IPS DF 6.9 (cell line): Measurements from ENCODE around the gene NSMF.
"Not testable (repeated sequence)": the region's sequence is repeated elsewhere in the genome, so short reads cannot be mapped to it uniquely, and the experiment has no call there.

Source experiments
- DNase-seq: peaks from one replicate; pipeline ENCODE4 v3.0.0-alpha.2; 2013; ENCODE audit warnings: low read depth, low spot score
- H3K27ac ChIP-seq: one replicate; pipeline ENCODE4 v1.5.1; 2013; ENCODE audit warnings: low read length, control low read depth
- H3K27me3 ChIP-seq: 2 replicates; pipeline ENCODE4 v1.6.1; 2013; ENCODE audit warnings: mild to moderate bottlenecking, low read length; ENCODE audit not compliant: control insufficient read depth, insufficient read depth
- H3K36me3 ChIP-seq: 2 replicates; pipeline ENCODE4 v1.6.1; 2013; ENCODE audit warnings: low read length; ENCODE audit not compliant: control insufficient read depth, insufficient read depth
- H3K4me1 ChIP-seq: 2 replicates; pipeline ENCODE4 v1.6.1; 2013; ENCODE audit warnings: low read length; ENCODE audit not compliant: control insufficient read depth, insufficient read depth
- H3K4me3 ChIP-seq: 2 replicates; pipeline ENCODE4 v1.5.1; 2013; ENCODE audit warnings: mild to moderate bottlenecking, low read length
- H3K9me3 ChIP-seq: 2 replicates; pipeline ENCODE4 v1.6.1; 2013; ENCODE audit warnings: low read length, inconsistent platforms; ENCODE audit not compliant: control insufficient read depth, insufficient read depth
- WGBS: extraction: QIAGEN DNeasy Blood & Tissue Kit; methylation state at CpG from one replicate; pipeline ENCODE4 v1.1.7; 2013; ENCODE audit warnings: mixed read lengths, missing lambda C conversion rate; ENCODE audit not compliant: insufficient read length, insufficient coverage; 5-methylcytosine and 5-hydroxymethylcytosine counted together

Gene NSMF

DNA sequence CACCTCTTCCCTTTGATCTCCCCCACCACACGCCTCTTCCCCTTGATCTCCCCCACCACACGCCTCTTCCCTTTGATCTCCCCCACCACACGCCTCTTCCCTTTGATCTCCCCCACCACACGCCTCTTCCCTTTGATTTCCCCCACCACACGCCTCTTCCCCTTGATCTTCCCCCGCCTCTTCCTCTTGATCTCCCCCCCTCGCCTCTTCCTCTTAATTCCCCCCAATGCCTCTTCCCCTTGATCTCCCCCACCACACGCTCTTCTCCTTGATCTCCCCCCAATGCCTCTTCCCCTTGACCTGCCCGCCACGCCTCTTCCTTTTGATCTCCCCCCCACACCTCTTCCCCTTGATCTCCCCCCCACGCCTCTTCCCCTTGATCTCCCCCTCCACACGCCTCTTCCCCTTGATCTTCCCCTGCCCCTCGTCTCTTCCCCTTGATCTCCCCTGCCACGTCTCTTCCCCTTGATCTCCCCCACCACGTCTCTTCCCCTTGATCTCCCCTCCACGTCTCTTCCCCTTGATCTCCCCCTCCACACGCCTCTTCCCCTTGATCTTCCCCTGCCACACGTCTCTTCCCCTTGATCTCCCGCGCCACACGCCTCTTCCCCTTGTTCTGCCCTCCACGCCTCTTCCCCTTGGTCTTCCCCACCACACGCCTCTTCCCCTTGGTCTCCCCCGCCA, 8.5 kb downstream of the NSMF start:
- not testable (repeated sequence) for H3K4me3 ChIP-seq, H3K27ac ChIP-seq, H3K9me3 ChIP-seq, H3K4me1 ChIP-seq, H3K27me3 ChIP-seq, DNase-seq
- H3K36me3 ChIP-seq = peaks cover 20% of the 10 kb centered on the region
- WGBS = no CpG with 5 or more reads among the region's 24 CpGs

DNA sequence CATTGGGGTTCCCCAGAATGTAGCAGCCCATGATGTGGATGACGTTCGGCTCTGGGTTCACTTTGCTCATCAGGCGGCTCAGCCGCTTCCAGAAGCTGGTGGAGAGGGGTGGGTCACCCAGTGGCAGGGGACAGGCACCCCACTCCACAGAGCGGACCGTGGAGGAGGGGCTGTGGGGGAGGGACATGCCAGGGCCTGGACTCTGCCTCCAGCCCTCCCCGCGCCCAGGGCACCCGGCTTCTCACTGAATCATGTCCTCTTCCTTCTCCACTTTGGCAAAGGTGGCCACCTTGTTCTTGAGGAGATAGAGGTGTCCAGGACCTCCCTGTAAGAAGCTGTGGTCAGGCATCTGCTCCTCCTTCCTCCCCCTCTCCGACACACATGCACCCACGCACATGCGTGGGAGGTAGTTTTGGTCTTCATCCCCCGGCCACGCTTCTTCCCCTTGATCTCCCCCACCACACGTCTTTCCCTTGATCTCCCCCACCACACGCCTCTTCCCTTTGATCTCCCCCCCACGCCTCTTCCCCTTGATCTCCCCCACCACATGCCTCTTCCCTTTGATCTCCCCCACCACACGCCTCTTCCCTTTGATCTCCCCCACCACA, 9.1 kb downstream of the NSMF start:
- H3K27me3 ChIP-seq = no peaks in the 10 kb centered on the region
- no peaks in the 10 kb centered on the region for H3K9me3 ChIP-seq
- H3K4me3 ChIP-seq = no peak overlapping the region
- no CpG with 5 or more reads among the region's 18 CpGs for WGBS
- peaks cover 16% of the 10 kb centered on the region for H3K36me3 ChIP-seq
- no peak overlapping the region for H3K27ac ChIP-seq
- H3K4me1 ChIP-seq = peaks cover 9% of the 10 kb centered on the region
- DNase-seq = no peak

DNA sequence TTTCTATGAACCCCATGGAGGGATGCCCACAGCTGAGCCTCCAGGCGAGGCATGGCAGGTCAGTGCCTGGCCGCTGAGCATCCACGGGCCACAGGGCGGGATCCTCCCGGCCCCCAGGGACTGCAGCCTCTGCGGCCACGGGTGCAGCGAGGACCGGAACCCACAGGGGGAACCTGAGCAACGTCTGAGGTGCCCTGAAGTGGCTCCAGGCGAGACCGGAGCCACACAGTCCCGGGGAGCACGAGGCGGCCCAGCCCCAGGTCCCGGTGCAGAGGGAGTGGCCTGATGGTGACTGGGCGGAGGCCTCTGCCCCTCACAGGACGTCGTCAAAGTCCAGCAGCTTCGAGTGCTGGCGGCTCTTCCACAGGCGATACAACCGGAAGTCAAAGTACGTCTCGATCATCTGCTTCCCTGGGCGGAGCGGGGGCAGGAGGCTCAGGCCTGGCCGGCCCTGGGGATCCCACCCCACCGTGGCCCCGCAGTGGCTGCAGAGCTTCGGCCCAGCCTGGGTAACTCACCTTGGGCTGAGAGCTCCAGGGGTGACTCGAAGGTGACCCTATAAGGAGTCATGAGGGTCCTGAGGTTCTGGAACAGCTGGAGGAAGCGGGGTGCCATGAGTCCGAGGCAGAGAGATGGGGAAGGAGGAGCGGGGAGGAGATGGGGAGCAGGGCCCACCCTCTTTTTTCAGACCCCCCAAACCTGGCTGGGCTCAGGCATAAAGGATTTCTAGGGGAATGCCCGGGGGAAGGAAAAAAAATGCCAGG, 9.9 kb downstream of the NSMF start:
- H3K36me3 ChIP-seq = peaks cover 16% of the 10 kb centered on the region
- H3K4me1 ChIP-seq = peaks cover 2% of the 10 kb centered on the region
- WGBS = no CpG with 5 or more reads among the region's 36 CpGs
- no peak overlapping the region for H3K27ac ChIP-seq
- no peaks in the 10 kb centered on the region for H3K9me3 ChIP-seq
- DNase-seq = no peak
- no peak overlapping the region for H3K4me3 ChIP-seq
- no peaks in the 10 kb centered on the region for H3K27me3 ChIP-seq

DNA sequence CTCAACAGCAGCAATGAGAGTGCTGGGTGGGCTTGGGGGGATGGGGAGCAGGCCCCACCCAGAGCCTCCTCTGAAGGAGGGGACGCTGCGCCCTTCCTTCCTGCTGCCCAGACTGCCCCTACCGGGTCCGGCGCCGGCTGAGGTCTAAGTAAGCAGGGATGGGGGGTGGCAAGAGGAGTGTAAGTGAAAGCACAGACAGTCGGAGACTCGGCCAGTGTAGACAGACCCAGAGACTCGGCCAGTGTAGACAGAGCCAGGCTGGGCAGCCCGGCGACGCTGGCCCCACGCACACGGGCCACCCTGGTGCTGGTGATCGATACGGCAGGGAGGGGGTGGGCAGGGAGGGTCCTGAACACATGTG, 10.6 kb downstream of the NSMF start:
- Histone ChIP-seq H3K27ac (no peak overlapping the region), H3K27me3 (no peaks in the 10 kb centered on the region), H3K36me3 (peaks cover 16% of the 10 kb centered on the region), H3K4me3 (no peak overlapping the region), H3K4me1 (peaks cover 2% of the 10 kb centered on the region; the same call in 1 of the 2 replicates), H3K9me3 (no peaks in the 10 kb centered on the region)
- DNase-seq = no peak
- WGBS = no CpG with 5 or more reads among the region's 16 CpGs

DNA sequence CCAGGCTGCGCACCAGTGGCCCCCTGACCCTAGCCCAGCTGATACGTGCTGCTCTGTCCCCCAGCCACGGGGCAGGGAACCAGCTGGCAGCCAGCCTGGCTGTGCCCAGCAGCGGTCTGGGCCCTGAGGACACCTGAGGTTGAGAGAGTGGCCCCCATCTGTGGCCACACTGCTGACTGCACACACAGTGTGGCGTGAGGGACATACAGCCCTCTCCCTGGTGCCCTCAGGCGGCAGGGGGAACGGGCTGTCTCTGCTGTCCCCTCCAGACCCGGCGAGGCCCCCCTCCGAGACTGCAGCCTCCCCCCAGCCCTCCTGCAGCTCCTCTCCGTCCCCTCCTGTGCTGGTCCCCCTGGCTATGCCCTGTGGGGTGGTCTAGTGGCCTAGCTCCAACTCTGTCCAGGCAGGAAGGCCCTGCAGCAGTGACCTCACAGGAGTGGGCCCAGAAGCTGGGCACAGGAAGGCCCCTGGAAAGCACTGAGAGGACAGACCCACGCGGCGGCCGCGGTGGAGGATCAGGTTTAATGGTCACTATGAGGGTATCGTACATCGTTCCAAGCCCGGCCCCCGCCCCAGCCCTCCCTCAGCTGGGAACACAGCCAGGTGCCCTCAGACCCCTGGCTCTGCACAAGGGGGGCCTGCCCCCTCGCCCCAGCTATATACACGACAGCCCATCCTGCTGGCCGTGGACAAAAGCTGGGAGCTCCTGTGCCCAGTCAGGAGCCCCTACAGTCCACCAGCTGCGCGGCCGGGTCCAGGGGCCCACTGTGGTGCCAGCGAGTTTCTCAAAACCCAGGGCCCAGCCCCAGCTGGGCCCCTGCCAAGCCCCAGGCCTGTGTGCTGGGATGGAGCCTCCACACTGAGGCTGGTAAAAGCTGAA, 11.2 kb downstream of the NSMF start:
- Histone ChIP-seq H3K9me3 (no peaks in the 10 kb centered on the region), H3K4me3 (no peak overlapping the region; the same call in 1 of the 2 replicates), H3K36me3 (peaks cover 16% of the 10 kb centered on the region), H3K4me1 (no peaks in the 10 kb centered on the region; the same call in 1 of the 2 replicates), H3K27ac (no peak overlapping the region), H3K27me3 (no peaks in the 10 kb centered on the region)
- no peak for DNase-seq
- no CpG with 5 or more reads among the region's 27 CpGs for WGBS

DNA sequence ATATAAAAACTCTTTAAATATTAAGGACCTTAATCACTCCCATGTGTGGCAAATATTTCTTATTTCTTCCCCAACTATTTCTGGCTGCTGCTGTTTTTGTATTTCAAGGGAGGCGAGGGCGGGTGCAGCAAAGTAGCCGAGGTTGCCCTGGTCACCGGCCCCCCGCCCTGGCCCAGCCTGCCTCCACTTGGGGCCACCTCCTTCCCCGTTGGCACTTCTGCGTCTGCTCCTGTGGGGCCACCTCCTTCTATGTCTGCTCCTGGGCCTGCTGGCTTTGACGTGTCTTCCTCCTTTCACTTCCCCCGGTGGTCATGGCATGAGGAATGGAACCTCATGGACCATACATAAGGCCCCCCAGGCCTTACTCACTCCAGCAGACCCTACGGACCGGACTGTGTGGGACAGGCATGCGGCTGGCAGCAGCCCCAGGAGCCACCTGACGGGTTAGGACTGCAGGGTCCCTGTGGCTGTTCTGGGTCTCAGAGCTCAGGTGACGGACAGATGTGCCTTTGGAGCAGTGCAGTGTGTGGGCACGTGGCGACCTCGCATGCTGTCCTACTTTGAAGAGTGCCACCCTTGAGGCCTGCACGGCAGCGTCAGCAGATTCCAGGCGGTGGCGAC, 12.2 kb downstream of the NSMF start:
- Histone ChIP-seq H3K4me1 (no peaks in the 10 kb centered on the region; the same call in 1 of the 2 replicates), H3K27ac (no peak overlapping the region), H3K27me3 (no peaks in the 10 kb centered on the region), H3K4me3 (no peak overlapping the region), H3K36me3 (peaks cover 14% of the 10 kb centered on the region), H3K9me3 (no peaks in the 10 kb centered on the region)
- no peak for DNase-seq
- WGBS = no CpG with 5 or more reads among the region's 21 CpGs

DNA sequence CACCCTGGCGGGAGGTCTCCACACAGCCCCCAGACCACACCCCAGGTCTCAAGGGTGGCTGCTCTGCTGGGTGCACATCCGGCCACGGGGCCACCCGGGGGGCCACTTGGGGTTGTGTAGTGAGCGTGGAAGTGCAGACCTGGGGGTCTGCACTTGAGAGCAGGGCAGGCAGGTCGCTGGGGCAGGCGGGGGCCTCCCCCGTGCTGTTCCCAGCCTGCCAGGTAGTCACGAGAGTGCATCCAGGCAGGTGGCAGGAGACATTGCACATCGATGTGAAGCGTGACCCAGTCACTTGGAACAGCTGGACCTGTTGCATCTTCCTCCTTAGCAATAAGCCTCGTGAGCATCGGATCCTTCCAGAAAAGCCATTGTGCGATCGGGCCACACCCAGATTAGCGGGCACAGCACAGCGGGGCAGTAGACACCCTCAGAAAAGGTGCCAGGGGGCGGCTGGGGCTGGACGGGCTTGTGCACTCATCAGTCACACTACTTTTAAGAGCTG, 13.2 kb downstream of the NSMF start:
- Histone ChIP-seq H3K4me3 (no peak overlapping the region), H3K27me3 (no peaks in the 10 kb centered on the region), H3K36me3 (peaks cover 14% of the 10 kb centered on the region), H3K4me1 (no peaks in the 10 kb centered on the region; the same call in 1 of the 2 replicates), H3K27ac (no peak overlapping the region), H3K9me3 (no peaks in the 10 kb centered on the region)
- WGBS = no CpG with 5 or more reads among the region's 19 CpGs
- no peak for DNase-seq

DNA sequence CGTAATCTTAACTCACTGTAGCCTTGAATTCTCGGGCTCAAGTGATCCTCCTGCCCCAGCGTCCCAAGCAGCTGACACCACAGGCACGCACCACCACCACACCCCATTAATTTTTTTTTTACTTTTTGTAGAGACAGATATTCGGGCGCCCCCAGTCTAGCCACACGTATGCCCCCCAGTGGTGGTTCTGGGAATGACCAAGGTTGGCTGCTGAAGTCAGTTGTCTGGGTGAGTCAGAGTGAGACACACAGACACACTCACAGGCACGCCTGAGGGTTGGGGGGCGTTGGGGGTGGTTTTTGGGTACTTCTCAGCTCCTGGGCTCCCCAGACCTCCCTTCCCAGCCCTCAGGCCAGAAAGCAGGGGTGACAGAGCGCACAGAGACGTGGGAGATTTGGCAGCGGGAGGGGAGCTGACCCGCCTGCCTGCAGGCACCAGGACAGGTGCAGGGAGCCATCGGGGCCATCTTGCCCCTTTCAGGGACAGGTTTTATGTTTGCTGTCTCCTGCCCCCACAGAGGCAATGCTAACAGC, 13.8 kb downstream of the NSMF start:
- H3K4me1 ChIP-seq = no peaks in the 10 kb centered on the region; the same call in 1 of the 2 replicates
- no peaks in the 10 kb centered on the region for H3K27me3 ChIP-seq
- no peak overlapping the region for H3K27ac ChIP-seq
- whole genome bisulfite sequencing = no CpG with 5 or more reads among the region's 14 CpGs
- no peaks in the 10 kb centered on the region for H3K9me3 ChIP-seq
- peaks cover 14% of the 10 kb centered on the region for H3K36me3 ChIP-seq
- no peak for DNase-seq
- H3K4me3 ChIP-seq = no peak overlapping the region

DNA sequence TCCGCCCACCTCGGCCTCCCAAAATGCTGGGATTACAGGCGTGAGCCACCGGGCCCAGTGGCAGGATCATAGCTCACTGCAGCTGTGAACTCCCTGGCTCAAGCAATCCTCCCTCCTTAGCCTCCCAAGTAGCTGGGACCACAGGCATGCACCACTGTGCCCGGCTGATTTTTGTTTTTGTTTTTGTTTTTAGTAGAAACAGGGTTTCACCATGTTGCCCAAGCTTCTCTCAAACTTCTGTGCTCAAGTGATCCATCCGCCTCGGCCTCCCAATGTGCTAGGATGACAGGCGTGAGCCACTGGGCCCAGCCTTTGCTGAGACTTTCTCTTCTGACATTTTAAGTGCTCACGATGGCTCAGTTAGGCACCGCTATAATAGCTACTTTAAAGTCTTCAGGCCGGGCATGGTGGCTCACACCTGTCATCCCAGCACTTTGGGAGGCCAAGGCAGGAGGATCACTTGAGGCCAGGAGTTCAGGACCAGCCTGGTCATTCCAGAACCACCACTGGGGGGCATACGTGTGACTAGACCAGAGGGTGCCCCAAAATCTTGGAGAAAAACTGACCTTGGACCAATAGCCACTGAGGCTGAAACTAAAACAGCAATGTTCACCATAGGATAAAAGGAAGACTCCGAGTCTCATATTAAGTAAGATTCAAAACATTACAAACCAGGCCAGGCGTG, 14.9 kb downstream of the NSMF start:
- no CpG with 5 or more reads among the region's 14 CpGs for WGBS
- Histone ChIP-seq H3K27ac (no peak overlapping the region), H3K27me3 (no peaks in the 10 kb centered on the region), H3K9me3 (no peaks in the 10 kb centered on the region), H3K4me3 (no peak overlapping the region), H3K36me3 (peaks cover 11% of the 10 kb centered on the region; the same call in 1 of the 2 replicates), H3K4me1 (no peaks in the 10 kb centered on the region; the same call in 1 of the 2 replicates)
- no peak for DNase-seq
